T-helper 2 cell treated with Interferon-gamma antibody and Interleukin-4, amounts not matched to agents 5 μg/mL and 100 μg/mL, for 36 hours (primary cell): ENCODE measurements around the gene ZNF497.
"Not testable (repeated sequence)": the region's sequence is repeated elsewhere in the genome, so short reads cannot be mapped to it uniquely, and the experiment has no call there.

Experiments
- DNase-seq: peaks from one replicate; pipeline ENCODE4 v3.0.0; 2021; ENCODE audit warnings: low spot score
- H3K27ac Mint-ChIP-seq: one replicate; pipeline ENCODE4 v1.8.0; 2021; ENCODE audit warnings: mild to moderate bottlenecking, mixed read lengths
- H3K27me3 Mint-ChIP-seq: one replicate; pipeline ENCODE4 v1.8.0; 2021; ENCODE audit warnings: low read depth, mixed read lengths
- H3K36me3 Mint-ChIP-seq: one replicate; pipeline ENCODE4 v1.8.0; 2021; ENCODE audit warnings: low read depth, mixed read lengths
- H3K4me1 Mint-ChIP-seq: one replicate; pipeline ENCODE4 v1.8.0; 2021; ENCODE audit warnings: low read depth, mixed read lengths
- H3K4me3 Mint-ChIP-seq: one replicate; pipeline ENCODE4 v1.8.0; 2022; ENCODE audit warnings: mild to moderate bottlenecking, moderate library complexity, mixed read lengths
- H3K9me3 Mint-ChIP-seq: one replicate; pipeline ENCODE4 v1.8.0; 2021; ENCODE audit warnings: mixed read lengths

The ZNF497 gene

DNA sequence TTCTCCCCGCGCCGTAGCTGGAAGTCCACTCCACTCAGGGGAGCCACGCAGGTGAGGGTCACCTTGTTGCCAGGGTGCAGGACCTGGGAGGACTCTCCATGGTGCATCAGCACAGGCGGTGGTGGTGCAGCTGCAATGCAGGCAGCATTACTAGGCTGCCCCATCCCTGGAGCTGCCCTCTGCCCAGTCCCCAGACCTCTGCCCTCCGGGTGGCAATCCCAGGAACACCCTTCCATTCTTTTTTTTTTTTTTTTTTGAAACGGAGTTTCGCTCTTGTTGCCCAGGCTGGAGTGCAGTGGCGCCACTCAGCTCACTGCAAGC is 11.0 kb downstream of the ZNF497 start:
- DNase-seq: no peak
- Mint-ChIP-seq H3K27ac (no peak overlapping the region), H3K4me3 (no peak overlapping the region), H3K36me3 (peaks cover 13% of the 10 kb centered on the region), H3K27me3 (peaks cover 4% of the 10 kb centered on the region), H3K4me1 (peaks cover 9% of the 10 kb centered on the region), H3K9me3 (no peaks in the 10 kb centered on the region)

DNA sequence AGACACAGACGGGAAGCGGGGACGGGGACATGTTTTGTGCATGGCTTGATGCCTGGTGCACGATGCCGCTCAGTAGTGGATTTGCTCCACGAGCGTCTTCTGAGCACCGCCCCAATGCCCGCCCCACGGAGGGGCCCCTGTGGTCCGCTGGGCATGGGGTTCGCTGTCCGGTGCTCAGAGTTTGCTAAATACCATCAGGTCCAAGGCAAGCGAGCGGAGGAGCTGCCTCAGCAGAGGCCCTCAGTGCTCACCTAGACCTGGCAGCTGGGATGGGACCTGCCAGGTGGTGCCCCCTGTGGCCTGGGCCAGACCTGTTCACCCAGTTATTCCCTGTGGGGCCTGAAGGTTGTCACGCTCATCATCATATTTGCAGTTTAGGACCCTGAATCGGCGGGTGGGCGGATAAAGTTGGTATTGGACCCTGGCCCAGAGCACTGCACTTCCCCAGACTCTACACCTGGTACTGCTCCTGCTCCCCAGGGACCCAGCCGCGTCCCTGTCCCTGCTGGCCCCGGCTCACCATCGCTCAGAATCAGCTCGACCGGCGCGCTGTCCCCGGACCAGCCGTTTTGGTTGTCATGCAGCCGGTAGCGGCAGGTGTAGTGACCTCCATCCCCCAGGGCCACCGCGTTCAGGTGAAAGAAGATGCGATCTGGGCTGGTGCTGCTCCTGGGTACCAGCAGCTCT is 11.5 kb downstream of the ZNF497 start:
- Mint-ChIP-seq H3K27me3 (peaks cover 4% of the 10 kb centered on the region), H3K27ac (no peak overlapping the region), H3K9me3 (no peaks in the 10 kb centered on the region), H3K4me1 (peaks cover 11% of the 10 kb centered on the region), H3K4me3 (no peak overlapping the region), H3K36me3 (peaks cover 13% of the 10 kb centered on the region)
- DNase-seq: no peak

DNA sequence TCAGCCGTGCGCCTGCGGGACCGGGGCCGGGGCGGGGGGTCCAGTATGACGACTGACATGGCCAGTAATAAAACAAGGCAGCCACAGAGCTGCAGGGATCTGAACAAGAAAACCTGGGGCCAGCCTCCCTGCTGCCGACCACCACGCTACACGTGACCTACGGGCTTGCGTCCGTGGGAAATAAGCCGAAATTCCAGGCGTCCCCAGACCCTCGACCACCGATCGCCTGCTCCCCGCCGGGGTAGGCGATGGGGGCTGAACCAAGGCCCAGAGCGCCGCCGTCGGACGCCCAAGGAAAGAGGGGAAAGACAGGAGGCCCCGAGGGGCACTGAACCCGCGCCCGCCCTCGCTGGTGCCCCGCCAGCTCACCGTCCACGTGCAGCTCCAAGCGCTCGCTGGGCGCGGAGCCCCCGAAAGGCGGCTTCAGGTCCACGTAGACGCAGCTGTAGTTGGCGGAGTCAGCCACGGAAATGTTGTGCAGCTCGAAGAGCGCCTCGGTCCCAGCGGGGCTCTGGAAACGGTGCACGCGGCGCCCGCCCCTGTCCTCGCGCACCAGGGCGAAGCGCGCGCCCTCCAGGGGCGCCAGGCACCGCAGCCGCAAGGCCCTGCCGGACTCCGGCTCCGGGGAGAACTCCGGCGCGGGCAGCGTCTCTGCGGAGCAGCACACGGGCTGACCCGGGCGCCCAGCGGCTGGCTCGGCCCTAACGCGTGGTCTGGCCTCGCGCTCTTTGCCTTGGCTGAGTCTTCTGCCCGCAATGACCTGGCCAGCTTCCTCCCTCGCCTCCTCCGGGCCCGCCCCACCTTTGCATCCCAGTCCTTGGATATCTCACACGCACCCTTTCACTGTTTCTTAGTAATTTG is 12.3 kb downstream of the ZNF497 start:
- Mint-ChIP-seq H3K4me1 (peaks cover 16% of the 10 kb centered on the region), H3K36me3 (peaks cover 16% of the 10 kb centered on the region), H3K27ac (no peak overlapping the region), H3K4me3 (no peak overlapping the region), H3K9me3 (no peaks in the 10 kb centered on the region), H3K27me3 (no peaks in the 10 kb centered on the region)
- no peak for DNase-seq

DNA sequence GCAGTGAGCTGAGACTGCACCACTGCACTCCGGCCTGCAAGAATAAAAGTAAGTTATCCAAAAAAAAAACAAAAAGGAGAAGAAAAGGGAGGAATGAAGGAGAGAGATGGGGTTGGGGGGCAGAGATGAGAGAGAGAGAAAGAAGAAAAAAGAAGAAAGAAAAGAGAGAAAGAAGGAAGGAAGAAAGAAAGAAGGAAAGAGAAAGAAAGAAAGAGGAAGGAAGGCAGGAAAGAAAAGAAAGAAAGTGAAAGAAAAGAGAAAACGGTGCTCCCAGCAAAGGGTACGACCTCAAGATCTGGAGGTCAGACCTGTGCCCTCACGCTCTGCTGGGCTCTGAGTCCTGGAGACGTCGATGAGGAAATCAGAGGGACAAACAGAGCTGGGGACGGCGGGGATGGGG is 13.0 kb downstream of the ZNF497 start:
- Mint-ChIP-seq H3K27ac (no peak overlapping the region), H3K4me1 (peaks cover 16% of the 10 kb centered on the region), H3K36me3 (peaks cover 13% of the 10 kb centered on the region), H3K9me3 (no peaks in the 10 kb centered on the region), H3K4me3 (peak overlapping the region; percentile 51), H3K27me3 (no peaks in the 10 kb centered on the region)
- DNase-seq: no peak

DNA sequence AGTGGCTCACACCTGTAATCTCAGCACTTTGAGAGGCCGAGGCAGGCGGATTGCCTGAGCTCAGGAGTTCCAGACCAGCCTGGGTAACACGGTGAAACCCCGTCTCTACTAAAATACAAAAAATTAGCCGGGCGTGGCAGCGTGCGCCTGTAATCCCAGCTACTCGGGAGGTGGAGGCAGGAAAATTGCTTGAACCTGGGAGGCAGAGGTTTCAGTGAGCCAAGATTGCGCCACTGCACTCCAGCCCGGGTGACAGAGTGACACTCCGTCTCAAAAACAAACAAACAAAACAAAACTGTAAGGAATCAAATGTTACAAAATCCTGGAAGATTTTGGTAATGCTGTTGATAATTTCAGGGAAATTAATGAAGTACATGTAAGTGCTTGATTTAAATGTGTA is 14.5 kb downstream of the ZNF497 start:
- Mint-ChIP-seq H3K4me3 (peak overlapping the region; percentile 96), H3K4me1 (peaks cover 16% of the 10 kb centered on the region), H3K36me3 (peaks cover 10% of the 10 kb centered on the region)
- not testable (repeated sequence) for H3K27me3 Mint-ChIP-seq, DNase-seq, H3K9me3 Mint-ChIP-seq, H3K27ac Mint-ChIP-seq

DNA sequence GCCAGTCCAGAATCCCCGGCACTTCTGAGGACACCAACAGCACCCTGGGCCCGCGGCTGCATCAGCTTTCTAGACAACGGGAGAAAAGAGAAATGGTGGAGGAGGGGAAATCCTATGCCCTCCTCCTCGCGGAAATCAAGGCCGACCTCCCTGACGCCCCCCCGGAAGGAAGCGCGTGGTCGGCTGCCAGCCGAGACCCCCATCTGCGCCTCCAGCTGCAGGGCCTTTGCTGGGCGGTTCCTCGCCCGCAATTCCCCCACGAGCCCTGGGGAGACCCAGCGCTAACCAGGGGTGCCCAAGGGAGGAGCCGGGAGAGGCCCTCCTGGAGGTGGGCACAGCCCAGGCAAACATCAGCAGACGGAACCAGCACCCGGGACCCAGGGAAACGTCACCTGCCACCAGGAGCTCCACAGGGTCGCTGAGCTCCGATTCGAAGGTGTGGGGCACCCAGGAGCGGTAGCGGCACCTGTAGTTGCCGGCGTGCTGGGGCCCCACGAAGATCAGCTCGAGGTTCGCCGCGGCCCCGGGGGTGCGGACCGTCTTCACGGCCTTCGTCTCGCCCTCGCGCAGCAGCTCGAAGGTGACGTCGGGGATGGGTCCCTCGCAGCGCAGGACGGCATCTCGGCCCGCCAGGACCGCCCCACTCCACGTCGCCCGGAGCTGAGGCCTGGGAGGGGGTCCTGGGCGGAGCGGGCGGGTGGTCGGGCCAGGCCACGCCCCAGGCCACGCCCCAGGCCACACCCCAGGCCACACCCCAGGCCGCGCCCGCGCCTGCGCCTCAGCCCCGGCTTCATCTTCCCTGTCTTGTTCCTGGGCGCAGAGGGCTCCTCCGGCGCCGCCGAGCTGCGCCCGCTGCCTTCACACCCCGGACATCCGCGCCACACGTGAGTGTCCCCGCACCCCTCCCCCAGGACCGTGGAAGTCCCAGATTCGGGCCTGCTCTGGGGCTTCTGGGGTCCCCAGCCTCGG is 15.3 kb downstream of the ZNF497 start:
- peak; percentile 72 for DNase-seq
- Mint-ChIP-seq H3K36me3 (peaks cover 11% of the 10 kb centered on the region), H3K4me1 (peaks cover 16% of the 10 kb centered on the region), H3K4me3 (peak overlapping the region; percentile 96), H3K27ac (peak overlapping the region; percentile 85), H3K9me3 (no peaks in the 10 kb centered on the region), H3K27me3 (no peaks in the 10 kb centered on the region)

DNA sequence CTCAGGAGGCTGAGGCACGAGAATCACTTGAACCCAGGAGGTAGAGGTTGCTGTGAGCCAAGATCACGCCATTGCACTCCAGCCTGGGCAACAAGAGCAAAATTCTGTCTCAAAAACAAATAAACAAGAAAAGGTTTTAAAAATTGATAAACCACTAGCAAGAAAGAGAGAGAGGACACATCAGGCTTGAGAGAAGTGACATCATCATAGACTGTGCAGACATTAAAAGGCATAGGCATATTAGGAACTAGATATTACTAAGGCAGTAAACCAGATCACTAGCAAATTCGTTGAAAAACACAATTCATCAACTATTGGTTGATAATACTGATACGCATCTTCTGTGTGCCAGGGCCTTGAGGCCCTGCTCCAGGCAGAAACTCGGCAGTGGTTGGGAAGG is 17.0 kb downstream of the ZNF497 start:
- DNase-seq: no peak
- Mint-ChIP-seq H3K9me3 (no peaks in the 10 kb centered on the region), H3K36me3 (peaks cover 17% of the 10 kb centered on the region), H3K4me1 (peaks cover 16% of the 10 kb centered on the region), H3K27me3 (no peaks in the 10 kb centered on the region), H3K4me3 (peak overlapping the region; percentile 76), H3K27ac (no peak overlapping the region)

DNA sequence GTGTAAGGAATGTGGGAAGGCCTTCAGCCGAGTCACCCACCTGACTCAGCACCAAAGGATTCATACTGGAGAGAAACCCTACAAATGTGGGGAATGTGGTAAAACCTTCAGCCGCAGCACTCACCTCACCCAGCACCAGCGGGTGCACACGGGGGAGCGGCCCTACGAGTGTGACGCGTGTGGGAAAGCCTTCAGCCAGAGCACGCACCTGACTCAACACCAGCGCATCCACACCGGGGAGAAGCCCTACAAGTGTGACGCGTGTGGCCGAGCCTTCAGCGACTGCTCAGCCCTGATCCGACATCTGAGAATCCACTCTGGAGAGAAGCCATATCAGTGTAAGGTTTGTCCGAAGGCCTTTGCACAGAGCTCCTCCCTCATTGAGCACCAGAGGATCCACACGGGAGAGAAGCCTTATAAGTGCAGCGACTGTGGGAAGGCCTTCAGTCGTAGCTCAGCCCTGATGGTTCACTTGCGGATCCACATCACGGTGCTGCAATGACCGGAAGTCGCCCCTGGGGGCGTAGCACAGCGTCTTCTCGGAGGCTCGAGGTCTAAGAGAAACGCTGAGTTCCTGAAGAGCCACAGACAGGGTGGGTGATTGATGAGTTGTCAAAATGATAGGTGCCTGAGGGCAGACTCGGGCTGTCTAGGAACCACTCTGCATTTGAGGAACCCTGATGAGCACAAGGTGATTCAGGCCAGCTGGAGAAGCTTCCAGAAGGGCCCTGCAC is 23.6 kb downstream of the ZNF497 start:
- H3K4me1 Mint-ChIP-seq: no peaks in the 10 kb centered on the region
- H3K27ac Mint-ChIP-seq: no peak overlapping the region
- no peak overlapping the region for H3K4me3 Mint-ChIP-seq
- no peak for DNase-seq
- H3K27me3 Mint-ChIP-seq: no peaks in the 10 kb centered on the region
- H3K9me3 Mint-ChIP-seq: peaks cover 4% of the 10 kb centered on the region
- H3K36me3 Mint-ChIP-seq: peaks cover 45% of the 10 kb centered on the region

DNA sequence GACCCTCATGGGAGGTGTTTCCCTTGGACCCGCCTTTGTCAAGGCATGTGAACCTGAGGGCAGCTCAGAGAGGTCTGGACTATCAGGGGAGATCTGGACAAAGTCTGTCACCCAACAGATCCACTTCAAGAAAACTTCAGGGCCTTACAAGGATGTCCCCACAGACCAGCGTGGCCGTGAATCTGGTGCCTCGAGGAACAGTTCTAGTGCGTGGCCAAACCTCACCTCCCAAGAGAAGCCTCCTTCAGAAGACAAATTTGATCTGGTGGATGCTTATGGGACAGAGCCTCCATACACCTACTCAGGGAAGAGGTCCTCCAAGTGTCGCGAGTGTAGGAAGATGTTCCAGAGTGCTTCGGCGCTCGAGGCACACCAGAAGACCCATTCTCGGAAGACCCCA is 24.2 kb downstream of the ZNF497 start:
- no peaks in the 10 kb centered on the region for H3K27me3 Mint-ChIP-seq

DNA sequence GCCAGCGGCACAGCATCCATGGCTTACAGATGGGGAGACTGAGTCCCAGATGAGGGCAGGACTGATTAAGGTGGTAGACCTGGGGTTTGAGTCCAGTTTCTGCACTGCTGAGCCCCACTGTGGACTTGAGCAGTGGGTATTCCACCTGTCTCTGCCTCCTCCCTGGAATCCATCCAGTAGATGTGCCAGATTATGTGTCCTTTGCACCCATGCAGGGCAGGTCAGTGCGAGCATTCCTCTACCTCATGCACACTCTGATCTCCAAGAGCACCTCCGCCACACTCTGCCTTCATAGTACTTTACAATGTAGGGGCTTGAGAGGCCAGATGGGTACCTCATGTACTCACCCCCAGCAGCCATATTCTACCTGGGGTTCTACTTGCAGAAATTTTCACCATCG is 25.7 kb downstream of the ZNF497 start:
- peaks cover 4% of the 10 kb centered on the region for H3K9me3 Mint-ChIP-seq
- DNase-seq: no peak
- no peaks in the 10 kb centered on the region for H3K27me3 Mint-ChIP-seq
- H3K4me3 Mint-ChIP-seq: no peak overlapping the region
- peaks cover 42% of the 10 kb centered on the region for H3K36me3 Mint-ChIP-seq
- H3K4me1 Mint-ChIP-seq: no peaks in the 10 kb centered on the region
- H3K27ac Mint-ChIP-seq: no peak overlapping the region

More for the DNA sequence above, 24.2 kb downstream of the ZNF497 start:
- H3K9me3 Mint-ChIP-seq: peaks cover 4% of the 10 kb centered on the region
- H3K4me3 Mint-ChIP-seq: no peak overlapping the region
- H3K27ac Mint-ChIP-seq: no peak overlapping the region
- H3K4me1 Mint-ChIP-seq: no peaks in the 10 kb centered on the region
- no peak for DNase-seq
- peaks cover 45% of the 10 kb centered on the region for H3K36me3 Mint-ChIP-seq

DNA sequence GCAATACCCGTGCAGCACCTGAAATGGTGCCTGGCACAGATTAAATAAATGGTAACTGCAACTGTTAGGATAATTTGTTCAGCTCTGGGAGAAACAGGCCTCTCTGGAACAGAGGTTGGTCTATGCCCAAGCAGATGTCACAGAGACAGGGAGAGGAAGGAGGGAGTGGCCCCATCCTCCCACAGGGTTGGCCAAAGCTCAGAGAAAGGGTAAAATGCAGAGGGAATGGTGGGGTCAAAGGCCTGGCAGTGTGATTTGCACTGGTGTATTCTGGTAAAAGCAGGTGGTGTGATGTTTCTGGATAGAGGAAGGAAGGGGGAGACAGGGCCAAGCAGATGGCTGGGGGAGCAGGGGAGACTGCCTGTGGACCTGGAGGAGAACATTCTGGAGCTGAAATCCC is 26.3 kb downstream of the ZNF497 start:
- Mint-ChIP-seq H3K27me3 (no peaks in the 10 kb centered on the region), H3K27ac (no peak overlapping the region), H3K9me3 (peaks cover 4% of the 10 kb centered on the region), H3K4me3 (no peak overlapping the region), H3K4me1 (no peaks in the 10 kb centered on the region), H3K36me3 (peaks cover 41% of the 10 kb centered on the region)
- no peak for DNase-seq

DNA sequence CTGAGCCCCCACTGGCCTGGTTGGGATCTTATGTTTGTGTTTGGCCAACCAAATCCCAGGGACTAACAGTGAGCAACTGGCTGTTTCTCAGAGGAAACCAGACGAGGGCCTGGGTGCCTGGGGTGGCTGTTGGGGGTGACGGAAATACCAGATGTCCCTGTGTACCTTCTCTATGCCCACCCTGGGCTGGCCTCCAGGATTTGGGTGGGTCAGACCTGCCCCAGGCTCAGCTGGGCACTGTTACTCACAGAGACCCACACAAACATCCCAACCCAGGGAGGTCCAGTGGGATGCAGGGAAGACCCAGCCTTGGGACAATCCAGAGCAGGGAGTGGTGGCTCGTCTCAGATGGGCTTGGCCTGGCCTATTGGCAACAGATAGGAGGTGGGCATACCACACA is 26.9 kb downstream of the ZNF497 start:
- peaks cover 40% of the 10 kb centered on the region for H3K36me3 Mint-ChIP-seq
- no peaks in the 10 kb centered on the region for H3K4me1 Mint-ChIP-seq
- no peaks in the 10 kb centered on the region for H3K27me3 Mint-ChIP-seq
- DNase-seq: no peak
- no peak overlapping the region for H3K4me3 Mint-ChIP-seq
- H3K27ac Mint-ChIP-seq: no peak overlapping the region
- H3K9me3 Mint-ChIP-seq: peaks cover 4% of the 10 kb centered on the region

DNA sequence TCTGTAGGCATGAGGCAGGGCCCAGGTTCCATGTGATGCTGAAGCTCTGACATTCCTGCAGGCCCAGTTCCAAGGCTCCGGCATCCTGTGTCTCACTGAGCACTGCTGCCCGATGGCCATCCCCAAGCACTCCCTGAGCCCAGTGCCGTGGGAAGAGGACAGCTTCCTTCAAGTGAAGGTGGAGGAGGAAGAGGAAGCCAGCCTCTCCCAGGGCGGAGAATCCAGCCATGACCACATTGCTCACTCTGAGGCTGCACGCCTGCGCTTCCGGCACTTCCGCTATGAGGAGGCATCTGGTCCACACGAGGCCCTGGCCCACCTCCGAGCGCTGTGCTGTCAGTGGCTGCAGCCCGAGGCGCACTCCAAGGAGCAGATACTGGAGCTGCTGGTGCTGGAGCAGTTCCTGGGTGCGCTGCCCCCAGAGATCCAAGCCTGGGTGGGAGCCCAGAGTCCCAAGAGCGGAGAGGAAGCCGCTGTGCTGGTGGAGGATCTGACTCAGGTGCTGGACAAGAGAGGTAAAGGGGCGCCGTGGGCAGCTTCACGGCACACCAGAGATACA is 27.8 kb downstream of the ZNF497 start:
- Mint-ChIP-seq H3K4me1 (no peaks in the 10 kb centered on the region), H3K9me3 (peaks cover 2% of the 10 kb centered on the region), H3K27me3 (no peaks in the 10 kb centered on the region), H3K27ac (no peak overlapping the region), H3K36me3 (peaks cover 35% of the 10 kb centered on the region), H3K4me3 (no peak overlapping the region)
- DNase-seq: no peak
